OCI-LY1 (cell line): ENCODE measurements around the gene KIAA1586.
"Not testable (repeated sequence)": the region's sequence is repeated elsewhere in the genome, so short reads cannot be mapped to it uniquely, and the experiment has no call there.

Source experiments
- EZH2 ChIP-seq: fragments of 200-600 bp; sonication (generic), shearing (Covaris generic); IDR thresholded peaks from 2 replicates; pipeline ENCODE4 v1.8.0; 2017; ENCODE audit warnings: borderline replicate concordance, mixed run types, mild to moderate bottlenecking, antibody characterized with exemption, low read length, moderate library complexity, mixed read lengths
- TF ChIP-seq, protein P1 (sequence below): fragments of 200-600 bp; sonication (generic), shearing (Covaris generic); IDR thresholded peaks from 2 replicates; pipeline ENCODE4 v1.5.1; 2017; ENCODE audit warnings: mild to moderate bottlenecking, antibody characterized with exemption, low read length, moderate library complexity, mixed read lengths

DNA sequence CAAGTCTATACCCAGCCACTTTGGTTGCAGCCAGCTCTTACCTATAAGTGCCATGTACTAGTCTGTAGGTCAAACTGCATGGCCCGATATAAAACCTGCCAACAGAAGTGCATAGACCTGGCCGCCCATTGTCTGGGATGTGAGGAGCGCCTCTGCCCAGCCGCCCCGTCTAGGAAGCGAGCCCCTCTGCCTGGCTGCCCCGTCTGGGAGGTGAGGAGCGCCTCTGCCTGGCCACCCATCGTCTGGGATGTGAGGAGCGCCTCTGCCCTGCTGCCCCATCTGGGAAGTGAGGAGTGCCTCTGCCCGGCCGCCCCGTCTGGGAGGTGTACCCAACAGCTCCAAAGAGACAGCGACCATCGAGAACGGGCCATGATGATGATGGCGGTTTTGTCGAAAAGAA, 46.7 kb upstream of the KIAA1586 start:
- TF ChIP-seq, protein P1, sequence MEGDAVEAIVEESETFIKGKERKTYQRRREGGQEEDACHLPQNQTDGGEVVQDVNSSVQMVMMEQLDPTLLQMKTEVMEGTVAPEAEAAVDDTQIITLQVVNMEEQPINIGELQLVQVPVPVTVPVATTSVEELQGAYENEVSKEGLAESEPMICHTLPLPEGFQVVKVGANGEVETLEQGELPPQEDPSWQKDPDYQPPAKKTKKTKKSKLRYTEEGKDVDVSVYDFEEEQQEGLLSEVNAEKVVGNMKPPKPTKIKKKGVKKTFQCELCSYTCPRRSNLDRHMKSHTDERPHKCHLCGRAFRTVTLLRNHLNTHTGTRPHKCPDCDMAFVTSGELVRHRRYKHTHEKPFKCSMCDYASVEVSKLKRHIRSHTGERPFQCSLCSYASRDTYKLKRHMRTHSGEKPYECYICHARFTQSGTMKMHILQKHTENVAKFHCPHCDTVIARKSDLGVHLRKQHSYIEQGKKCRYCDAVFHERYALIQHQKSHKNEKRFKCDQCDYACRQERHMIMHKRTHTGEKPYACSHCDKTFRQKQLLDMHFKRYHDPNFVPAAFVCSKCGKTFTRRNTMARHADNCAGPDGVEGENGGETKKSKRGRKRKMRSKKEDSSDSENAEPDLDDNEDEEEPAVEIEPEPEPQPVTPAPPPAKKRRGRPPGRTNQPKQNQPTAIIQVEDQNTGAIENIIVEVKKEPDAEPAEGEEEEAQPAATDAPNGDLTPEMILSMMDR: not testable (repeated sequence)
- not testable (repeated sequence) for TF ChIP-seq EZH2
